ENCODE data around the gene SALL3. TPM values are rescaled to one million over a fixed set of nuclear protein-coding genes. Genes with fewer than 3 reads are reported as not detected.

Gene SALL3
- total and polyA plus RNA-seq, 3 experiments from 2014 or later = not detected

GRCh38 chr18:78966793-78967106, 12.9 kb upstream of the SALL3 start:
- Histone ChIP-seq H3K4me3 (ENCODE audit: low read length) (no peak overlapping the region), H3K9me3 (ENCODE audit: low read length) (no peaks in the 10 kb centered on the region), H3K27ac (ENCODE audit: low read depth, low read length) (no peak overlapping the region), H3K36me3 (ENCODE audit: insufficient read depth, low read length) (no peaks in the 10 kb centered on the region), H3K4me1 (ENCODE audit: insufficient read depth, low read length) (no peaks in the 10 kb centered on the region), H3K27me3 (ENCODE audit: insufficient read depth, low read length, poor library complexity, severe bottlenecking) (peaks cover 4% of the 10 kb centered on the region)
- Mint-ChIP-seq H3K4me3 (no peak overlapping the region), H3K4me1 (no peaks in the 10 kb centered on the region), H3K27ac (no peak overlapping the region), H3K36me3 (no peaks in the 10 kb centered on the region), H3K9me3 (peaks cover 0 to 7% (median 0%) of the 10 kb centered on the region in 5 donors), H3K27me3 (peaks cover 21 to 45% of the 10 kb centered on the region in 2 donors)
- POLR2A ChIA-PET = no interaction called here
- no peak for DNase-seq
- CTCF ChIA-PET = no interaction called here

GRCh38 chr18:78967692-78968091, 11.9 kb upstream of the SALL3 start:
- DNase-seq = no peak
- peaks cover 25 to 55% of the 10 kb centered on the region in 2 donors for H3K27me3 Mint-ChIP-seq

GRCh38 chr18:78969574-78970315, 9.9 kb upstream of the SALL3 start:
- H3K4me1 Mint-ChIP-seq = peaks cover 2 to 6% (median 5%) of the 10 kb centered on the region in 3 donors
- Histone ChIP-seq H3K36me3 (ENCODE audit: insufficient read depth, low read length) (no peaks in the 10 kb centered on the region), H3K4me1 (ENCODE audit: insufficient read depth, low read length) (no peaks in the 10 kb centered on the region), H3K27ac (ENCODE audit: low read depth, low read length) (no peak overlapping the region), H3K4me3 (ENCODE audit: low read length) (no peak overlapping the region), H3K9me3 (ENCODE audit: low read length) (no peaks in the 10 kb centered on the region), H3K27me3 (ENCODE audit: insufficient read depth, low read length, poor library complexity, severe bottlenecking) (peaks cover 11% of the 10 kb centered on the region)
- H3K9me3 Mint-ChIP-seq = peaks cover 0 to 4% (median 0%) of the 10 kb centered on the region in 5 donors
- CTCF ChIA-PET = no interaction called here
- POLR2A ChIA-PET = no interaction called here
- no peaks in the 10 kb centered on the region for H3K36me3 Mint-ChIP-seq
- H3K4me3 Mint-ChIP-seq = peak overlapping the region in 1 of 7 donors; percentile 65
- no peak for DNase-seq
- peaks cover 29 to 61% of the 10 kb centered on the region in 2 donors for H3K27me3 Mint-ChIP-seq
- no peak overlapping the region for H3K27ac Mint-ChIP-seq

More at GRCh38 chr18:78967692-78968091, 11.9 kb upstream of the SALL3 start:
- H3K36me3 Mint-ChIP-seq = no peaks in the 10 kb centered on the region
- CTCF ChIA-PET = no interaction called here
- peaks cover 0 to under 1% (median 0%) of the 10 kb centered on the region in 3 donors for H3K4me1 Mint-ChIP-seq
- Histone ChIP-seq H3K27ac (ENCODE audit: low read depth, low read length) (no peak overlapping the region), H3K4me1 (ENCODE audit: insufficient read depth, low read length) (no peaks in the 10 kb centered on the region), H3K9me3 (ENCODE audit: low read length) (no peaks in the 10 kb centered on the region), H3K27me3 (ENCODE audit: insufficient read depth, low read length, poor library complexity, severe bottlenecking) (peaks cover 8% of the 10 kb centered on the region), H3K4me3 (ENCODE audit: low read length) (no peak overlapping the region), H3K36me3 (ENCODE audit: insufficient read depth, low read length) (no peaks in the 10 kb centered on the region)
- POLR2A ChIA-PET = no interaction called here
- no peak overlapping the region for H3K4me3 Mint-ChIP-seq
- H3K9me3 Mint-ChIP-seq = peaks cover 0 to 6% (median 0%) of the 10 kb centered on the region in 5 donors
- no peak overlapping the region for H3K27ac Mint-ChIP-seq

GRCh38 chr18:78970774-78971333, 8.8 kb upstream of the SALL3 start:
- Mint-ChIP-seq H3K4me3 (no peak overlapping the region), H3K36me3 (no peaks in the 10 kb centered on the region), H3K9me3 (peaks cover 0 to 3% (median 0%) of the 10 kb centered on the region in 5 donors), H3K4me1 (peaks cover 6 to 8% (median 7%) of the 10 kb centered on the region in 3 donors), H3K27me3 (peaks cover 36 to 69% of the 10 kb centered on the region in 2 donors), H3K27ac (no peak overlapping the region)
- no peak for DNase-seq
- Histone ChIP-seq H3K4me3 (ENCODE audit: low read length) (no peak overlapping the region), H3K4me1 (ENCODE audit: insufficient read depth, low read length) (no peaks in the 10 kb centered on the region), H3K36me3 (ENCODE audit: insufficient read depth, low read length) (no peaks in the 10 kb centered on the region), H3K9me3 (ENCODE audit: low read length) (no peaks in the 10 kb centered on the region), H3K27me3 (ENCODE audit: insufficient read depth, low read length, poor library complexity, severe bottlenecking) (peaks cover 20% of the 10 kb centered on the region), H3K27ac (ENCODE audit: low read depth, low read length) (no peak overlapping the region)
- ChIA-PET POLR2A (no interaction called here), CTCF (no interaction called here)

- Histone ChIP-seq H3K27me3 (ENCODE audit: insufficient read depth, low read length, poor library complexity, severe bottlenecking) (peaks cover 23% of the 10 kb centered on the region), H3K36me3 (ENCODE audit: insufficient read depth, low read length) (no peaks in the 10 kb centered on the region), H3K9me3 (ENCODE audit: low read length) (no peaks in the 10 kb centered on the region), H3K4me3 (ENCODE audit: low read length) (no peak overlapping the region), H3K4me1 (ENCODE audit: insufficient read depth, low read length) (no peaks in the 10 kb centered on the region), H3K27ac (ENCODE audit: low read depth, low read length) (no peak overlapping the region)
- Mint-ChIP-seq H3K4me3 (peak overlapping the region in 1 of 7 donors; percentile 51), H3K9me3 (peaks cover 0 to 3% (median 0%) of the 10 kb centered on the region in 5 donors), H3K27me3 (peaks cover 44 to 77% of the 10 kb centered on the region in 2 donors), H3K27ac (no peak overlapping the region), H3K4me1 (peaks cover 6 to 8% (median 7%) of the 10 kb centered on the region in 3 donors), H3K36me3 (no peaks in the 10 kb centered on the region)
- POLR2A ChIA-PET = no interaction called here
- DNase-seq = no peak
- CTCF ChIA-PET = no interaction called here
Measured at GRCh38 chr18:78971511-78972245, 7.9 kb upstream of the SALL3 start.

- Mint-ChIP-seq H3K9me3 (peaks cover 0 to 3% (median 0%) of the 10 kb centered on the region in 5 donors), H3K4me1 (peaks cover 6 to 13% (median 7%) of the 10 kb centered on the region in 3 donors), H3K36me3 (no peaks in the 10 kb centered on the region), H3K27me3 (peaks cover 51 to 82% of the 10 kb centered on the region in 2 donors), H3K27ac (no peak overlapping the region), H3K4me3 (peak overlapping the region in 3 of 7 donors; percentile 18 to 32 (median 32))
- no peaks in the 10 kb centered on the region for H3K36me3 ChIP-seq (ENCODE audit: insufficient read depth, low read length)
- no peak for DNase-seq
- no peaks in the 10 kb centered on the region for H3K9me3 ChIP-seq (ENCODE audit: low read length)
- no peak overlapping the region for H3K4me3 ChIP-seq (ENCODE audit: low read length)
- H3K27me3 ChIP-seq (ENCODE audit: insufficient read depth, low read length, poor library complexity, severe bottlenecking) = peaks cover 23% of the 10 kb centered on the region
- ChIA-PET POLR2A (no interaction called here), CTCF (no interaction called here)
- H3K4me1 ChIP-seq (ENCODE audit: insufficient read depth, low read length) = no peaks in the 10 kb centered on the region
- no peak overlapping the region for H3K27ac ChIP-seq (ENCODE audit: low read depth, low read length)
Measured at GRCh38 chr18:78972385-78972918, 7.2 kb upstream of the SALL3 start.

- Histone ChIP-seq H3K9me3 (ENCODE audit: low read length) (no peaks in the 10 kb centered on the region), H3K27ac (ENCODE audit: low read depth, low read length) (no peak overlapping the region), H3K36me3 (ENCODE audit: insufficient read depth, low read length) (no peaks in the 10 kb centered on the region), H3K4me1 (ENCODE audit: insufficient read depth, low read length) (no peaks in the 10 kb centered on the region), H3K4me3 (ENCODE audit: low read length) (no peak overlapping the region), H3K27me3 (ENCODE audit: insufficient read depth, low read length, poor library complexity, severe bottlenecking) (peaks cover 23% of the 10 kb centered on the region)
- peaks cover 6 to 13% (median 7%) of the 10 kb centered on the region in 3 donors for H3K4me1 Mint-ChIP-seq
- H3K27ac Mint-ChIP-seq = no peak overlapping the region
- CTCF ChIA-PET = no interaction called here
- POLR2A ChIA-PET = no interaction called here
- H3K27me3 Mint-ChIP-seq = peaks cover 53 to 82% of the 10 kb centered on the region in 2 donors
- DNase-seq = no peak
- H3K4me3 Mint-ChIP-seq = peak overlapping the region in 5 of 7 donors; percentile 11 to 32 (median 18)
- peaks cover 0 to 3% (median 0%) of the 10 kb centered on the region in 5 donors for H3K9me3 Mint-ChIP-seq
- H3K36me3 Mint-ChIP-seq = no peaks in the 10 kb centered on the region
Measured at GRCh38 chr18:78972930-78973331, 6.7 kb upstream of the SALL3 start.

All from CD8-positive, alpha-beta memory T cell (primary cell).